HG03521 (cell line): Measurements from ENCODE around the gene TP53BP2.
"Not testable (repeated sequence)": the region's sequence is repeated elsewhere in the genome, so short reads cannot be mapped to it uniquely, and the experiment has no call there.

Source experiments
- ATAC-seq: cut with Tn5 transposase; IDR thresholded peaks from one replicate; pipeline ENCODE4 v1.9.1; 2021; ENCODE audit warnings: mild to moderate bottlenecking, moderate library complexity; ENCODE audit not compliant: unreplicated experiment

The TP53BP2 gene

GRCh38 chr1:223845810-223846682, at the start of gene TP53BP2:
Gene TP53BP2 (minus strand): TSS chr1:223845947. CDS start chr1:223845680, 267 bp downstream.
- peak; percentile 74 for ATAC-seq

- ATAC-seq = not testable (repeated sequence)
Observed at GRCh38 chr1:223890494-223890893, 44.7 kb upstream of the TP53BP2 start.

- ATAC-seq = not testable (repeated sequence)
Observed at GRCh38 chr1:223889319-223889718, 43.6 kb upstream of the TP53BP2 start.

GRCh38 chr1:223887747-223888418, 42.1 kb upstream of the TP53BP2 start:
- ATAC-seq = no peak

- ATAC-seq = no peak
Observed at GRCh38 chr1:223886516-223886921, 40.8 kb upstream of the TP53BP2 start.

GRCh38 chr1:223885614-223886013, 39.9 kb upstream of the TP53BP2 start:
- ATAC-seq = no peak

GRCh38 chr1:223878598-223879325, 33.0 kb upstream of the TP53BP2 start:
- ATAC-seq = no peak

GRCh38 chr1:223877804-223878203, 32.1 kb upstream of the TP53BP2 start:
- no peak for ATAC-seq

GRCh38 chr1:223876590-223876989, 30.8 kb upstream of the TP53BP2 start:
- no peak for ATAC-seq

GRCh38 chr1:223873044-223873443, 27.3 kb upstream of the TP53BP2 start:
- ATAC-seq = no peak

GRCh38 chr1:223872308-223872901, 26.7 kb upstream of the TP53BP2 start:
- no peak for ATAC-seq

- no peak for ATAC-seq
Observed at GRCh38 chr1:223870617-223871574, 25.1 kb upstream of the TP53BP2 start.

- ATAC-seq = not testable (repeated sequence)
Observed at GRCh38 chr1:223864599-223865368, 19.0 kb upstream of the TP53BP2 start.

GRCh38 chr1:223864084-223864483, 18.3 kb upstream of the TP53BP2 start:
- ATAC-seq = no peak

- no peak for ATAC-seq
Observed at GRCh38 chr1:223861904-223862303, 16.2 kb upstream of the TP53BP2 start.

- ATAC-seq = no peak
Observed at GRCh38 chr1:223860051-223860622, 14.4 kb upstream of the TP53BP2 start.

GRCh38 chr1:223859058-223859457, 13.3 kb upstream of the TP53BP2 start:
- ATAC-seq = no peak

GRCh38 chr1:223856386-223856785, 10.6 kb upstream of the TP53BP2 start:
- no peak for ATAC-seq

GRCh38 chr1:223853748-223854147, 8.0 kb upstream of the TP53BP2 start:
- no peak for ATAC-seq
